ENCODE results near the gene SSBP3. TPM values are rescaled to one million over a fixed set of nuclear protein-coding genes. Genes with fewer than 3 reads are reported as not detected.

Gene SSBP3
- total RNA-seq, 4 donors from 2014 or later, result 32.8 to 63.4 (median 47.4) TPM

- H3K36me3 ChIP-seq, result peaks cover 0 to 16% (median 9%) of the 10 kb centered on the region in 4 donors
- intact Hi-C loops (cut with DNase I), result loop anchor here (5.0 kb wide), 1 partner anchor 50 kb away; no protein-coding TSS in a partner anchor
- H3K27ac ChIP-seq (replicated peaks in 1 of 4), result peak overlapping the region; percentile 90 to 97 (median 95)
- H3K27me3 ChIP-seq, result no peaks in the 10 kb centered on the region
- H3K4me1 ChIP-seq, result peaks cover 79 to 100% (median 98%) of the 10 kb centered on the region in 4 donors
- 37% methylated on average over 4 of the region's 4 CpGs for WGBS
- no peak overlapping the region for H3K4me3 ChIP-seq
- no peak for DNase-seq (ENCODE audit: extremely low spot score)
- H3K9me3 ChIP-seq, result no peaks in the 10 kb centered on the region
- TF ChIP-seq EP300 (IDR thresholded peaks at IDR 0.05) (peak; percentile 15), CTCF (IDR thresholded peaks at IDR 0.05) (no peak), POLR2A (IDR thresholded peaks at IDR 0.05; ENCODE audit: low read depth) (no peak), POLR2AphosphoS5 (IDR thresholded peaks at IDR 0.05) (peak in 1 of 2 donors; percentile 2)
Observed at GRCh38 chr1:54277451-54278341, 128.5 kb downstream of the SSBP3 start.

- Histone ChIP-seq H3K27ac (replicated peaks in 1 of 4) (peak overlapping the region; percentile 90 to 97 (median 95)), H3K36me3 (peaks cover 0 to 16% (median 9%) of the 10 kb centered on the region in 4 donors), H3K4me1 (peaks cover 77 to 100% (median 98%) of the 10 kb centered on the region in 4 donors), H3K9me3 (no peaks in the 10 kb centered on the region), H3K27me3 (no peaks in the 10 kb centered on the region), H3K4me3 (no peak overlapping the region)
- TF ChIP-seq EP300 (IDR thresholded peaks at IDR 0.05), result no peak
- no peak for DNase-seq (ENCODE audit: extremely low spot score)
- WGBS, result 92% methylated on average over 11 of the region's 11 CpGs
- intact Hi-C loops (cut with DNase I), result loop anchor here (5.0 kb wide), 1 partner anchor 50 kb away; no protein-coding TSS in a partner anchor
Observed at GRCh38 chr1:54276617-54277450, 129.4 kb downstream of the SSBP3 start.

GRCh38 chr1:54275349-54275748 lies 130.8 kb downstream of the SSBP3 start:
- peaks cover 80 to 99% (median 98%) of the 10 kb centered on the region in 4 donors for H3K4me1 ChIP-seq
- intact Hi-C loops (cut with DNase I), result loop anchor here (5.0 kb wide), 1 partner anchor 52 kb away; no protein-coding TSS in a partner anchor
- H3K9me3 ChIP-seq, result no peaks in the 10 kb centered on the region
- DNase-seq (ENCODE audit: extremely low spot score), result peak; percentile 95
- H3K27ac ChIP-seq (replicated peaks in 1 of 4), result peak overlapping the region; percentile 90 to 97 (median 95)
- WGBS, result 25% methylated on average over 3 of the region's 3 CpGs
- no peaks in the 10 kb centered on the region for H3K27me3 ChIP-seq
- H3K36me3 ChIP-seq, result peaks cover 0 to 5% (median 3%) of the 10 kb centered on the region in 4 donors
- TF ChIP-seq POLR2A (IDR thresholded peaks at IDR 0.05; ENCODE audit: low read depth) (no peak), CTCF (IDR thresholded peaks at IDR 0.05) (peak in 2 of 3 experiments; percentile 30 to 53), POLR2AphosphoS5 (IDR thresholded peaks at IDR 0.05) (peak in 1 of 2 donors; percentile 88), EP300 (IDR thresholded peaks at IDR 0.05) (peak; percentile 91)
- peak overlapping the region in 2 of 4 donors; percentile 24 to 26 for H3K4me3 ChIP-seq

GRCh38 chr1:54274881-54275280 lies 131.3 kb downstream of the SSBP3 start:
- no peak for TF ChIP-seq EP300 (IDR thresholded peaks at IDR 0.05)
- TF ChIP-seq CTCF (IDR thresholded peaks at IDR 0.05), result no peak
- no peak for TF ChIP-seq POLR2AphosphoS5 (IDR thresholded peaks at IDR 0.05)
- Histone ChIP-seq H3K27me3 (no peaks in the 10 kb centered on the region), H3K36me3 (peaks cover 0 to under 1% (median 0%) of the 10 kb centered on the region in 4 donors), H3K4me1 (peaks cover 77 to 99% (median 95%) of the 10 kb centered on the region in 4 donors), H3K9me3 (no peaks in the 10 kb centered on the region), H3K27ac (replicated peaks in 1 of 4) (peak overlapping the region; percentile 90 to 97 (median 95)), H3K4me3 (peak overlapping the region in 2 of 4 donors; percentile 24 to 26)
- no peak for DNase-seq (ENCODE audit: extremely low spot score)
- intact Hi-C loops (cut with DNase I), result loop anchor here (5.0 kb wide), 1 partner anchor 52 kb away; no protein-coding TSS in a partner anchor
- 33% methylated on average over 8 of the region's 11 CpGs for WGBS
